Astrocyte of the cerebellum (primary cell): Measurements from ENCODE around the gene SPHK1.
A peak's percentile ranks its signal among the peaks of the same experiment; 100 is the strongest.

Experiments
- DNase-seq: peaks from one replicate; pipeline ENCODE4 v3.0.0-alpha.2; 2011; ENCODE audit warnings: low read depth
- H3K4me3 ChIP-seq: 2 replicates; pipeline ENCODE4 v1.5.1; 2011; ENCODE audit warnings: mild to moderate bottlenecking, low read depth, low read length, moderate library complexity
- CTCF ChIP-seq: IDR thresholded peaks from 2 replicates; pipeline ENCODE4 v1.5.1; 2012; ENCODE audit warnings: low read length, low read depth, moderate library complexity, mild to moderate bottlenecking; ENCODE audit errors: missing control alignments
- in situ Hi-C: cut with HindIII; loops from 2 replicates; pipeline ENCODE4 v1.10.0; 2017; ENCODE audit warnings: low sequenced_read_pairs

SPHK1 gene

GRCh38 chr17:76384987-76385891, 830 bp downstream of the SPHK1 start:
- no peak for DNase-seq
- in situ Hi-C loops = no loop called here
- no peak for TF ChIP-seq CTCF
- H3K4me3 ChIP-seq = peak overlapping the region; percentile 60

- in situ Hi-C loops = no loop called here
- no peak for DNase-seq
- peak overlapping the region; percentile 60 for H3K4me3 ChIP-seq
- TF ChIP-seq CTCF = peak; percentile 76
These were observed 1.7 kb downstream of the SPHK1 start for GRCh38 chr17:76385892-76386786.

- H3K4me3 ChIP-seq = no peak overlapping the region
- in situ Hi-C loops = no loop called here
- no peak for DNase-seq
- TF ChIP-seq CTCF = no peak
These were observed 2.8 kb downstream of the SPHK1 start for GRCh38 chr17:76386966-76387765.

- H3K4me3 ChIP-seq = no peak overlapping the region
- no peak for DNase-seq
- no peak for TF ChIP-seq CTCF
- in situ Hi-C loops = no loop called here
These were observed 4.8 kb downstream of the SPHK1 start for GRCh38 chr17:76388966-76389888.

- in situ Hi-C loops = no loop called here
These were observed 5.6 kb downstream of the SPHK1 start for GRCh38 chr17:76390003-76390421.

More at GRCh38 chr17:76390003-76390421, 5.6 kb downstream of the SPHK1 start:
- no peak overlapping the region for H3K4me3 ChIP-seq
- no peak for DNase-seq
- TF ChIP-seq CTCF = no peak
